Heart left ventricle (tissue), 16 donors: ENCODE results near the gene CYTH1. TPM values are rescaled to one million over a fixed set of nuclear protein-coding genes. Genes with fewer than 3 reads are reported as not detected.

Experiments used
- ATAC-seq, 4 donors: fragments of 200-7000 bp; cut with Tn5 transposase; one replicate each; pipeline ENCODE4 v1.9.1; 2020 to 2022; ENCODE audit warnings: moderate library complexity in 4 of 4, mild to moderate bottlenecking in 3 of 4, moderate number of reproducible peaks in 1 of 4
- DNase-seq, 5 donors: peaks; one replicate each; pipeline ENCODE4 v3.0.0-alpha.2; 2020
- H3K27ac ChIP-seq, 12 donors: fragments of 200-600 bp; sonication (generic) in 4 of 12; one replicate each; pipeline versions ENCODE4 v1.5.0 to v1.8.0; 2016 to 2022; ENCODE audit warnings: mild to moderate bottlenecking in 2 of 12
- H3K27me3 ChIP-seq, 9 donors: fragments of 200-600 bp; sonication (generic) in 2 of 9; one replicate each; pipeline versions ENCODE4 v1.5.1 to v1.8.0; 2016 to 2022; ENCODE audit warnings: mild to moderate bottlenecking in 3 of 9
- H3K36me3 ChIP-seq, 9 donors: fragments of 200-600 bp; sonication (generic) in 2 of 9; one replicate each; pipeline versions ENCODE4 v1.5.0 to v1.8.0; 2018 to 2022; ENCODE audit warnings: mild to moderate bottlenecking in 2 of 9
- H3K4me1 ChIP-seq, 12 donors: fragments of 200-600 bp; sonication (generic) in 4 of 12; one replicate each; pipeline versions ENCODE4 v1.5.0 to v1.8.0; 2016 to 2022; ENCODE audit warnings: mild to moderate bottlenecking in 3 of 12
- H3K4me3 ChIP-seq, 12 donors: fragments of 200-600 bp; sonication (generic) in 4 of 12; one replicate each; pipeline versions ENCODE4 v1.5.0 to v1.8.0; 2017 to 2022; ENCODE audit warnings: mild to moderate bottlenecking in 9 of 12, moderate library complexity in 4 of 12
- H3K9me3 ChIP-seq, 12 donors: fragments of 200-600 bp; sonication (generic) in 4 of 12; one replicate each; pipeline versions ENCODE4 v1.5.0 to v1.8.0; 2016 to 2022; ENCODE audit warnings: mild to moderate bottlenecking in 1 of 12
- CTCF ChIP-seq, 12 donors: fragments of 200-600 bp; sonication (generic) in 4 of 12; IDR thresholded peaks; one replicate each; pipeline versions ENCODE4 v1.5.0 to v1.8.0; 2018 to 2022; ENCODE audit warnings: antibody characterized with exemption in 12 of 12, mild to moderate bottlenecking in 5 of 12
- POLR2A ChIP-seq, 2 donors: fragments of 450-650 bp; IDR thresholded peaks; one replicate each; pipeline ENCODE4 v1.6.1; 2017; ENCODE audit warnings: antibody characterized with exemption in 2 of 2, mild to moderate bottlenecking in 2 of 2, moderate library complexity in 2 of 2
- WGBS, 4 donors: extraction: QIAGEN DNeasy Blood & Tissue Kit in 2 of 4; methylation state at CpG; one replicate each; pipeline versions ENCODE4 v1.1.5 to v1.1.7; 2013 to 2018; 5-methylcytosine and 5-hydroxymethylcytosine counted together
- intact Hi-C, 10 donors: fragments of 100-400 bp; cut with DNase I; formaldehyde crosslinking; loops; one replicate each; pipeline versions ENCODE4 v1.11.1 to v1.14.2; 2022
- polyA plus RNA-seq, 2 donors: library from polyadenylated mRNA; stranded (reverse); fragments of 200-250 nt; gene quantifications; one replicate each; pipeline ENCODE4 v1.2.3, GENCODE V29; 2013
- total RNA-seq, 9 donors: library from RNA; depleted of rRNA in 2 of 9; stranded (reverse); fragments of >200 nt in 2 of 9; fragmentation: NEBNext Ultra II Directional in 3 of 9; extraction: Animal tissue kit (Norgen Biotek cat#: 25700) in 3 of 9; gene quantifications; one replicate each; pipeline versions ENCODE4 v1.1.0 to v1.2.4, GENCODE V29; 2016 to 2023
- donor health status: ischemic (EF 13 %, LVEDD 7.1; RV severe dilation, severe dysfunction).
- donor health status: healthy with polysubstance abuse.
- donor health status: DM: no; HTN: yes; CAD: no.
- donor health status: DM: no; HTN: no; CAD: no.
- donor health status: ischemic (EF 25% LVEDD 6.9; RV normal size, moderate dysfunction).
- donor health status: ischemic (EF 25% LVEDD 5.7; RV mildly dilated, moderate dysfunction).
- donor health status: healthy.
- donor health status: DM: yes; HTN: yes; CAD: no.
- donor health status: ischemic (EF 35%, LVEDD 5.7; RV mildly dilated, moderate dysfunction).
- donor health status: nonischemic (EF 11% LVEDD 7.7; RV severe dilation, severe dysfunction).
- donor health status: DM: yes; HTN: yes; CAD: no.
- donor health status: PGD.
- donor health status: ischemic (EF 29% LVEDD 5.4; RV normal size, mild dysfunction).
- donor health status: nonischemic (EF 23%, LVEDD 6.1; RV moderate dilation, normal function).

Gene CYTH1
- total and polyA plus RNA-seq, 11 donors, result 20.0 to 59.1 (median 30.9) TPM

GRCh38 chr17:78763561-78763960 is 18.5 kb downstream of the CYTH1 start:
- no peaks in the 10 kb centered on the region for H3K36me3 ChIP-seq
- ATAC-seq, result no peak
- TF ChIP-seq POLR2A (IDR thresholded peaks at IDR 0.05) (no peak), CTCF (IDR thresholded peaks at IDR 0.05) (no peak)
- DNase-seq, result no peak
- intact Hi-C loops, result no loop called here
- peaks cover 0 to 6% (median 0%) of the 10 kb centered on the region in 12 donors for H3K9me3 ChIP-seq
- H3K27me3 ChIP-seq, result no peaks in the 10 kb centered on the region
- no peak overlapping the region for H3K27ac ChIP-seq
- no peak overlapping the region for H3K4me3 ChIP-seq
- 95 to 98% (median 96%) methylated on average over 3 of the region's 3 CpGs for WGBS, 4 donors
- peaks cover 0 to 97% (median 47%) of the 10 kb centered on the region in 12 donors for H3K4me1 ChIP-seq

DNA sequence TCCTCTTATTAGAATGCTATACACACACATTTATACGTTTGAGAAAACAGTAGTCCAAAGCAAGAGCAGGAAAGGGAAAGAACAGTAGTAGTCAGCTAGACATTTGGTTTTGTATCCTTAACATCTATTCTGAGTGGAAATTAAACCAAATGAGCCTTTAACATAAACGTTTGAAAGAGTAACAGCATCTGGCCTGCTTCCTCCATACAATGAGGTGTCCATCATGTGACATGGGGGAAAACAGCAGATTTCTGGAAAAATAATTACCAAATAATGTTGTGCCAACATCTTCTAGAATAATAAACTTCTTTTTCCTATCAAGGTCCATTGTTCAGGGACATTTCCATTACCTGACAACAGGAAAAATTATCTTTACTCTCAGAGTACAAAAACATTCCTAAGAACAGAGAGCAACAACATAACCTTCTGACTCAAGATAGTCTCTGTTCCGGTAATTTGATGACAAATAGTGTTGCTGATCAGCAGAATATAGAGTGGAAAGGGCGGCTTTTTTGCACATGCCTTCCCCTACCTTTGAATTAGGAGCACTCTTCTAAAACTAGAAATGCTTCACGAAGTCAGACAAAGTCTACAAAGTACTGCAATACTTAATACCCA is 20.2 kb downstream of the CYTH1 start:
- peak in 2 of 4 donors; percentile 21 to 39 for ATAC-seq

GRCh38 chr17:78759969-78760352 is 22.1 kb downstream of the CYTH1 start:
- peak overlapping the region in 2 of 12 donors; percentile 10 to 82 for H3K27ac ChIP-seq

More for the DNA sequence above, 20.2 kb downstream of the CYTH1 start:
- Histone ChIP-seq H3K27me3 (no peaks in the 10 kb centered on the region), H3K27ac (peak overlapping the region in 9 of 12 donors; percentile 5 to 69 (median 31)), H3K9me3 (peaks cover 0 to 6% (median 0%) of the 10 kb centered on the region in 12 donors), H3K4me1 (peaks cover 0 to 97% (median 49%) of the 10 kb centered on the region in 12 donors), H3K4me3 (no peak overlapping the region), H3K36me3 (no peaks in the 10 kb centered on the region)
- TF ChIP-seq CTCF (IDR thresholded peaks at IDR 0.05) (no peak), POLR2A (IDR thresholded peaks at IDR 0.05) (no peak)
- no peak for DNase-seq
- intact Hi-C loops, result no loop called here
- WGBS, 4 donors, result 44 to 57% (median 50%) methylated on average over 5 of the region's 5 CpGs

GRCh38 chr17:78759203-78759968 is 22.7 kb downstream of the CYTH1 start:
- H3K27me3 ChIP-seq, result no peaks in the 10 kb centered on the region
- H3K4me3 ChIP-seq, result peak overlapping the region in 1 of 12 donors; percentile 23
- intact Hi-C loops, result no loop called here
- H3K27ac ChIP-seq, result peak overlapping the region in 8 of 12 donors; percentile 2 to 82 (median 27)
- DNase-seq (peak; percentile 48 to 76 (median 70)), ATAC-seq (peak; percentile 64 to 84 (median 74))
- 44 to 66% (median 51%) methylated on average over 10 to 11 of the region's 11 CpGs for WGBS, 4 donors
- TF ChIP-seq POLR2A (IDR thresholded peaks at IDR 0.05), result no peak
- no peak for TF ChIP-seq CTCF (IDR thresholded peaks at IDR 0.05)
- H3K36me3 ChIP-seq, result no peaks in the 10 kb centered on the region
- H3K4me1 ChIP-seq, result peaks cover 0 to 87% (median 37%) of the 10 kb centered on the region in 12 donors
- peaks cover 0 to 6% (median 0%) of the 10 kb centered on the region in 12 donors for H3K9me3 ChIP-seq

More at GRCh38 chr17:78759969-78760352, 22.1 kb downstream of the CYTH1 start:
- peaks cover 0 to 6% (median 0%) of the 10 kb centered on the region in 12 donors for H3K9me3 ChIP-seq
- no peak for ATAC-seq
- H3K27me3 ChIP-seq, result no peaks in the 10 kb centered on the region
- 74 to 94% (median 84%) methylated on average over 5 of the region's 5 CpGs for WGBS, 4 donors
- no peak for DNase-seq
- intact Hi-C loops, result no loop called here
- peak overlapping the region in 1 of 12 donors; percentile 23 for H3K4me3 ChIP-seq
- H3K4me1 ChIP-seq, result peaks cover 0 to 87% (median 42%) of the 10 kb centered on the region in 12 donors
- TF ChIP-seq POLR2A (IDR thresholded peaks at IDR 0.05), result no peak
- H3K36me3 ChIP-seq, result no peaks in the 10 kb centered on the region
